Measurements from ENCODE around the gene GAGE13.
"Not testable (repeated sequence)": the region's sequence is repeated elsewhere in the genome, so short reads cannot be mapped to it uniquely, and the experiment has no call there.

The GAGE13 gene, protein sequence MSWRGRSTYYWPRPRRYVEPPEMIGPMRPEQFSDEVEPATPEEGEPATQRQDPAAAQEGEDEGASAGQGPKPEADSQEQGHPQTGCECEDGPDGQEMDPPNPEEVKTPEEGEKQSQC

DNA sequence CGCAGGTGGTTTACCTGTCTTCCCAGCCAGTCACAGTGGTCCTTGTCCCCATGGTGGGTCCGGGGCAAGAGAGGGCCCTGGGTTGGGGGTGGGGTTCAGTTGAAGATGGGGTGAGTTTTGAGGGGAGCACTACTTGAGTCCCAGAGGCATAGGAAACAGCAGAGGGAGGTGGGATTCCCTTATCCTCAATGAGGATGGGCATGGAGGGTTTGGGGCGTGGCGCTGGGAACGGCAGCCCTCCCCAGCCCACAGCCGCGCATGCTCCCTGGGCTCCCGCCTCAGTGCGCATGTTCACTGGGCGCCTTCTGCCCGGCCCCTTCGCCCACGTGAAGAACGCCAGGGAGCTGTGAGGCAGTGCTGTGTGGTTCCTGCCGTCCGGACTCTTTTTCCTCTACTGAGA, at the start of gene GAGE13:
Gene GAGE13, plus strand, starts transcription at position 301 of the 400 bp plus-strand sequence. CDS start 1,156 bp downstream, outside the sequence.
- not testable (repeated sequence) for DNase-seq

DNA sequence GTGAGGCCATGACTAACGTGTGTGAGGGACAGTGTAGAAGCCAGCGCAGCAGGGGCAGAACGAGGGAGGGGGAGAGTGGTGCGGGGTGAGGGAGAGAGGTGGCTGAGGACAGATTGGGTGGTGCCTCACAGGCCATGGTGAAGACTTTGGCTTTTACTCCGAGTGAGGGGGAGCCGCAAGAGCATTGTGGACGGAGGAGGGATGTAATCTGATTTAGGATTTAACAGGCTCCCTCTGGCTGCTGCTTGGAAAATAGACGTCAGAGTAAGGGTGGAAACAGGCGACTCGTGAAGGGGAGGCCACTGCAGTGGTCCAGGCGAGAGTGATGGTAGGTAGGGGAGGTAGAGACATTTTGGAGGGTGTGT, 48.8 kb upstream of the GAGE13 start:
- no peak for DNase-seq

DNA sequence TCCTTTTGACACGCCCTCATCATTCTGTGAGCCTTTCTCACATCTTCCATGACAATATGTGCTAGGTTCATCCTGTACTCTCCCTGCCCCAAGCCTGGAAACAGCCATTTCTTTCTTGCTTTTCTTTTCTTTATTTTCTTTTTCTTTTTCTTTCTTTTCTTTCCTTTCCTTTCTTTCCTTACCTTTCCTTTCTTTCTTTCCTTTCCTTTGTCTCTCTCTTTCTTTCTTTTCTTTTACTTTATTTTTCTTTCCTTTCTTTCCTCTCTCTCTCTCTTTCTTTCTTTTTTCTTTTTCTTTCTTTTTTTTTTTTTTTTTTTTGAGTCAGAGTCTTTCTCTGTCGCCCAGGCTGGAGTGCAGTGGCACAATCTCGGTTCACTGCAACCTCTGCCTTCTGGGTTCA, 47.2 kb upstream of the GAGE13 start:
- DNase-seq = no peak

DNA sequence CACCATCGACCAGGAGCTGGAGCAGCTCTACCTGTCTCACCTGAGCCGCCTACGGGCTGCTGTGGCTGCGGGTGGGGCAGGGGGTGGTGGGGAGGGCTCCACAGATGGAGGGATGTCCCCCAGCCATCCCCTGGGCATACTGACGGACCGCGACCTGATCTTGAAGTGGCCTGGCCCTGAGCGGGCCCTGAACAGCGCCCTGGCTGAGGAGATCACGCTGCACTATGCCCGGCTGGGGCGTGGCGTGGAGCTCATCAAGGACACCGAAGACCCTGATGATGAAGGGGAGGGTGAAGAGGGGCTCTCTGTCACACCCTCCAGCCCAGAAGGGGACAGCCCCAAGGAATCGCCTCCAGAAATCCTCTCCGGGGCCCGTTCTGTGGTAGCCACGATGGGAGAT, 45.2 kb upstream of the GAGE13 start:
- DNase-seq = no peak

DNA sequence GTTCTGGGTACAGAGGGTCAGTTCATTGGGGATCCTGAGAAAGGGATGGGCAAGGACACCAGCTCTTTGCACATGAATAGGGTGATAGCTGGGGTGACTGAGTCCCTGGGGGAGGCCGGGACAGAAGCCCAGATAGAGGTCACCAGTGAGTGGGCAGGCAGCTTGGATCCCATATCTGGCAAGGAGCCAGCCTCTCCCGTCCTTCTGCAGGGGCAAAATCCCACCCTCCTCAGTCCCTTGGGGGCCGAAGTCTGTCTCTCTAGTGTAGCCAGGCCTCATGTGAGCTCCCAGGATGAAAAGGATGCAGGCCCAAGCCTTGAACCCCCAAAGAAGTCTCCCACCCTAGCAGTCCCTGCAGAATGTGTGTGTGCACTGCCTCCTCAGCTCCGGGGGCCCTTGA, 44.8 kb upstream of the GAGE13 start:
- DNase-seq = no peak

DNA sequence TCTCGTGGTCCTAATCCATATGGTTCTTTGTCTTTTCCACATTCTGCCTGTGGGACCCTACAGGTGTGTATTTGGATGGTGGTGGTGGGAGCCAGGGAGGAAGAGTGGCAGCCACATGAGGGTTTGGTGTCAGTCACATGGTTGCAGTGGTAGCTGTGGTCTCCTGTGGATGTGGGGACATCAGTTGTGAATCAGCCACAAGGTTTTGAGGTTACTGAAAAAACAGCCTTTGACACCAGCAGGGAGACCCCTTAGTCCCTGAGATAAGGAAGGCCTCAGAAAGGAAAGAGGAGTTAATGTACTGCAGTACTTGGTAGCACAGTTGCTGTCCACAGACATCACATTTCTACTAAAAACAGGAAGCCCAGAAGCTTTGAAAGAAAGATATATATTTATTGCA, 43.7 kb upstream of the GAGE13 start:
- no peak for DNase-seq

DNA sequence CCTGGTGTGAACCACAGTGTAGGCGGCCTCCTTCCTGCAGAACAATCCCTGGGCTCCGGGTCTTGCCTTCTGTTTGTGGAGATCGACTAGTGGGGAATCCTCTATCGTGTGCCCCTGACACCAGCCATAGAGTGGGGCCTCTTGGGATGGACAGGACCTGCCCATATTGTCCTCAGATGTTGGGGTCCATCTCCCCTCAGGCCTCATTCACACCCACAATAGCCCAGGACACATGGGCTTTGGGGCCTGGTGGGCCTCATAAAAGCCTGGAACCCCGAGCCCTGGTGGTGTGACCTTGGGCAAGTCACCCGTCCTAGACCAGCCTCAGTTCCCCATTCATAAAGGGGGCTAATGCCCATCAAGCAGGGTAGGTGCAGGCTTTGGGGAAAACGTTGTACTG, 41.2 kb upstream of the GAGE13 start:
- DNase-seq = no peak

DNA sequence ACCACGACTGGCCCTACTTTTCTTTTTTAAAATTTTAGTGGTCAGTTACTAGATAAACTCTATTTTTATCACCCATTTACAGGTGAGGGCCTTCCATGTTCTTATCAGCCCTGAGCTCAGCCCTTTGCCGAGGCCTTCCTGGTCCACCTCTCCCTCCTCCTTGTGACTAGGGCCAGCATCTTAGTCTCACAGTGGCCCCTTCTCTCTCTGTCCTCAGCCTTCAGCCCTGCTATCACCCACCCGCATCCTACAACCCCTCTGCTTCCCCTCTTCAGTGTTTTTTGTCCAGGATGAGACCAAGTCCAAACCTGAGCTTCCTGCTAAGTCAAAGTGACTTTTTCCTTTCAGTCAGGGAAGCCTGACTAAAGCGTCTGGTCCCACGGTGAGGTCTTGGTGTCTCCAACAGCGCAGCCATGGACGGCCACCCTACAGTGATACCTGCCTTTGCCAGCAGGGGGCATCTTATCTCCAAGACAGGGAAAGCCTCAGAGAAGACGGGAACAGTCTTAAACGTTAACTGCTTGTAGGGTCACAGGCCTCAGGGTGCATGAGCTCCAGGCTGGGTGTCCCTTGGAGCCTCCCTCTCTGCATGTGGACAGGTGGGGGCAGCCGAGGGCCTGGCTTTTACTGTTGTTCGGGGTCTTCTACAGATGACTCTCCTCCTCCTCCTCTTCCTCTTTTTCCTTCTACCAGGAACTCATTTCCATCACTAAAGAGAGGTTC, 39.6 kb upstream of the GAGE13 start:
- peak; percentile 28 for DNase-seq

DNA sequence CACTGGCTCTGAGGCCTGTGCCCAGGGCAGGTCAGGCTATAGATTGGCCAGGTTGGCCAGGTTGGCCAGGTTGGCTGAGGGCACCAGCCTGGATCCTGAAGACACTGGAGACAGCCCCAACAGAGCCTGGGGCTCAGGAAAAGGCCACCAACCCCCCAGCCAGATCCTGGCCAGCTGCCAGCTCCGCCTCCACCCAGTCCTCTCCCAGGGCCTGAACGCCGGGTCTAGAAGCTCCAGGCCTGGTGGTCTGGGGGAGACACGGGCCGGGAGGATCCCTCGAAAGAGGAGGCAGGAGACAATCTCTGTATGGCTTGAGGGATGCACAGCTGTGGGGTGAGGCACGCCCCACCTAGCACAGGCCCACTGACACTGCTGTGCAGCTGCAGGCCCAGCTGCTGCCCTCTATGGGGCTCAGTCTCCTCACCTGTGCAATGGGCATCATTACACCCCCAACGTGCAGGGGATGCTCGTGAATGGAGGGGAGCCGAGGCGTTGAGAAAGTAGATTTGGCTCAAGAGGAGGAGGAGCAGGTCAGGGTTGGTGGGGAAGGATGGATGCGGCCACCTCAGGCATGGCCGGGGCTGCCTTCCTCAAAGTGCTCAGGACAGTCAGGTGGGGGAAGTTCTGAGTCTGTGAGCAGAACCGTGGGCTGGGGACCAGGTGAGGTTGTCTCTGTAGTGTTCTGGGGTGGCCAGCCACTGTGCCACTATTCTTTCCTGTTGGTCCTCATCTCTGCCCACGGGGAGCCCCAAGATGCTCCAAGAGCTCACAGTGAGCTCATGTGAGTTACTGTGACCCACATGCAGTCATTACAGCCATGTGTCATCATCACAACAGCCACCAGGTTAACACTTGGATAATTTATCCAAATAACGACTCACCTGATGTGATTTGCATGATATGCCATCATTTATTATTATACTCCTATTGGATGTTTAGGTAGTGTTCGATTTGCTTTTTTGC, 38.7 kb upstream of the GAGE13 start:
- no peak for DNase-seq

DNA sequence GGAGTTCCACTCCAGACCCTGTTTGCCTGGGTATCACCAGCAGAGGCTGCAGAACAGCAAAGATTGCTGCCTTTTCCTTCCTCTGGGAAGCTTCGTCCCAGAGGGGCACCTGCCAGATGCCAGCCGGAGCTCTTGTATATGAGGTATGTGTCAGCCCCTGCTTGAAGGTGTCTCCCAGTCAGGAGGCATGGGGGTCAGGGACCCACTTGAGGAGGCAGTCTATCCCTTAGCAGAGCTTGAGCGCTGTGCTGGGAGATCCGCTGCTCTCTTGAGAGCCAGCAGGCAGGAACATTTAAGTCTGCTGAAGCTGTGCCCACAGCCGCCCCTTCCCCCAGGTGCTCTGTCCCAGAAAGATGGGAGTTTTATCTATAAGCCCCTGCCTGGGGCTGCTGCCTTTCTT, 32.1 kb upstream of the GAGE13 start:
- DNase-seq = not testable (repeated sequence)

DNA sequence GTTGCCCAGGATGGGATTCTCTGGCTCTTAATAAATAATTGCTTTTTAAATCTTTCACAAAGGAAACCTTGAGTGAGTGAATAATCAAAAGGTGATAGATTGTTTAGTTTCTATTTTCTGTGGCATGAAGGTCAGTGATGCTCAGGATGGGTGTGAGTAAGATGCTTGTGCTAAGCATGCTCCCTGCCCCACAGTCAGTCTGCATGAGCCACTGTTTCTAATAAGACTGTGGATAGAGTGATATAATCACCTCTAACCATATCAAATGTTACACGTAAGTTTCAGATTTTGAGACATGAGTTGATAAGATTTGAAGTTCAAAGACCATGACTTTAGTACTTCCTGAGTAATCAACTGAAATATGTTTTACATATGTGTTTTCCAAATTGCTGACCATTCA, 30.7 kb upstream of the GAGE13 start:
- DNase-seq = no peak

DNA sequence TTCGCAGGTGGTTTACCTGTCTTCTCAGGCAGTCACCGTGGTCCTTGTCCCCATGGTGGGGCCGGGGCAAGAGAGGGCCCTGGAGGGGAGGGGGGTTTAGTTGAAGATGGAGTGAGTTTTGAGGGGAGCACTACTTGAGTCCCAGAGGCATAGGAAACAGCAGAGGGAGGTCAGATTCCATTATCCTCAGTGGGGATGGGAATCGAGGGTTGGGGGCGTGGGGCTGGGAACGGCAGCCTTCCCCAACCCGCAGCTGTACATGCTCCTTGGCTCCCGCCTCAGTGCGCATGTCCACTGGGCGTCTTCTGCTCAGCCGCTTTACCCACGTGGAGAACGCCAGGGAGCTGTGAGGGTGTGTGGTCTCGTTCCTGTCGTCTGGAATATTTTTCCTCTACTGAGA, 28.0 kb upstream of the GAGE13 start, which contains the start of gene GAGE10:
Gene GAGE10, plus strand, starts transcription at position 301 of the 400 bp plus-strand sequence. CDS start 1,214 bp downstream, outside the sequence.
- no peak for DNase-seq

DNA sequence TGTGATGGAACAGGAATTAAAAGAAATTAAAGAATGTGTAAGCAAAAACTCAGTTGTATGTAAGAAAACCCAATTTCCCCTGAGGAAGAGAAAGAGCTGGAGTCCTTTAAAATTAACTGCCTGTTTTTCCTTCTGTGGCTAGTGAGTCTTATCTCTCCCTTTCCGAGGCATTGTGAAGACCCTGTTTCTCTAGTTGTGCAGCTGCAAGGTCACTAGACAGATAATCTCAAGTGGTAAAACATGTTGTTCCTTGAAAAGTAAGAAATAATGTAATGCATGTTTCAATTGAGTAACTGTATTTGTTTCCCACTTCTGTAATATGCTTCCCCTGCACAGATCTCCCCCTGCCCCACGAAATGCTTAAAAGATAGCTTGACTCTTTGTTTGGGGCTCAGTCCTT, 23.6 kb upstream of the GAGE13 start:
- DNase-seq = not testable (repeated sequence)

DNA sequence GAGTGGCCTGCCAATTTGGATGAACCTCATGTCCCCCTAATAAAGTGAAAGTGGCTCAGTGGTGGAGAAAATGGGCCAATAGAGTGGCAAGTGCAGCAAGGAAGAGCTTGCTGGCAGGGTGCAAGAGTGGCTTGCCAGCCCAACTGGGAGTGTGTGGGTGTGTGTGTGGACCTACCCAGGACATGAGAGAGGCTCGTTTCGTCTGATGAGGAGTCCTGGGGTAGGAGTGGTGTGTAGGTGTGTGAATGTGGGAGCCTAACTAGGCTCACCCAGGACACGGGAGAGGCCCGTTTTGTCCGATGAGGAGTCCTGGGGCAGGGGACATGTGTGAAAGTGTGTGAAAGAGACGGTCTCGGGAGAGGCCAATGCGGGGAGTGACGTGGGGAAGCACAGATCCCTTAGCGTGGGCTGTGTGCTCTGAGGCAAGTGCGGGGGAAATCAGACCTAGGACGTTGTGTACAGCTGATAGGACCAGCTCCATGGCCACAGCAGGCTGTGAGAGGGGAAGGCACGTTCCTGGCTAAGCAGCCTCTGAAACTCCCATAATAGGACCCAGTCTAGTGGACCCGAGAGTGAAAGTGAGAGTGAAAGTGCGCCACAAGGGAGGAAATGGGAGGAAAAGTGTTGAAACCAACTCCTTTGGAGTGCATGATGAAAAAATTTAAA, 22.6 kb upstream of the GAGE13 start:
- DNase-seq = no peak

DNA sequence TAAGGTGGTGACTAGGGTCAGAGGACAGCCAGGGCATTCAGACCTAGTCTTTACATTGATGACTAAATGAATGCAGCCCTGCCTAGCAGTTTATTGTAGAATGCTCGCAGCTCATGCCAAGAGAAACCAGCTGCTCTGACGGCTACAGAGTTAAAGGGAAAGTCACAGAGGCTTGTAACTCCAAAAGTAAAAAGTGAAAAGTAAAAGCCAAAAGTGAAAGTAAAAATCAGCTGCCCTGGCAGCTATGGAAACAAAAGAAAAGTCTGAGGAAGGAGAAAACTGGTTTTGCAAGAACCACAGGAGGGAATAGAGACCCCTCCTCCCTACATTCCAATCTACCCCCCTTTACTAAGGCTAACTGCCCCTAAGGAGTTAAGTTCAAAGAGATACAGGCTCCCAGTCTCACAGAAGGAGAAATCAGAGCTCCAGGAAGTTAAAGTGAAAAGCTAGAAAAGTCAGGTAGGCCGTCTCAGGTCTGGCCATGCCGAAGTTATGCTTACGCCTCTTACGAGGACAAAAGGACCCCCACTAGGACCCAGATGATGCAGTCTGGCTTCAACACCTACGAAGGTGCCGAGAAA, 21.9 kb upstream of the GAGE13 start:
- no peak for DNase-seq

DNA sequence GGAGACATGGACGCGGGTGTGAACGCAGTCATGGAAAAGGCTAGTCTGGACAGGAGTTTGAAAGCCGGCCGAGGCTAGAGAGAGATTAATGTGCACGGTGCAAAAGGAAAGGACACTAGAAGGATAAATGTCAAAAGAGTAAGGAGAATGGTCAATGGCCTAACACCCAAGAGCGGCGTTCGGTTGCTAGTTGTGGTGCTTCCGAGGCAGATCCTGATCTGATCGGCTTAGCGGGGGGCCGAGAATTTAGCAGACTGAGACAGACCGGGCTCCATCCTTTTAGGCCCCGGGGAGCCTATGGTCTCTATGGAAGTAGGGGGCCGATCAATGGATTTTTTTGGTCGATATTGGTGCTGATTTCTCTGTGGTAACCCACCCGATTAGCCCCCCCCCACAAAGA, 21.0 kb upstream of the GAGE13 start:
- no peak for DNase-seq

DNA sequence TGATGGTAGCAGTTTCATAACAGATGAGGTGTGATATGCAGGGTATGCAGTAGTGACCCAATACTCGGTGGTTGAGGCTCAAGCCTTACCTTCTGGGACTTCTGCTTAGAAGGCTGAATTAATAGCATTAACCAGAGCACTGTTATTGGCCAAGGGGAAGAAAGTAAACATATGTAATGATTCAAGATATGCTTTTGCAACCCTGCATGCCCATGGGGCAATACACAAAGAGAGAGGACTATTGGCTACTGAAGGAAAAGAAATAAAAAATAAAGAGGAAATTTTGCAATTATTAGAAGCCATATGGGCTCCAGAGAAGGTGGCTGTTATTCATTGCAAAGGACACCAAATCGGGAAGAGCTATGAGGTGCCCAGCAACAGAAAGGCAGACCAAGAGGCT, 19.2 kb upstream of the GAGE13 start:
- DNase-seq = no peak

DNA sequence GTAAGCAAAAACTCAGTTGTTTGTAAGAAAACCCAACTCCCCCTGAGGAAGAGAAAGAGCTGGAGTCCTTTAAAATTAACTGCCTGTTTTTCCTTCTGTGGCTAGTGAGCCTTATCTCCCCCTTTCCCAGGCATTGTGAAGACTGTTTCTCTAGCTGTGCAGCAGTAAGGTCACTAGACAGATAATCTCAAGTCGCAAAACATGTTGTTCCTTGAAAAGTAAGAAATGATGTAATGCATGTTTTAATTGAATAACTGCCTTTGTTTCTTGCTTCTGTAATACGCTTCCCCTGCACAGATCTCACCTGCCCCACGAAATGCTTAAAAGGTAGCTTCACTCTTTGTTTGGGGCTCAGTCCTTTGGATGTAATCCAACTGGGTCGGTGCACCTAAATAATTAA, 15.3 kb upstream of the GAGE13 start:
- no peak for DNase-seq

DNA sequence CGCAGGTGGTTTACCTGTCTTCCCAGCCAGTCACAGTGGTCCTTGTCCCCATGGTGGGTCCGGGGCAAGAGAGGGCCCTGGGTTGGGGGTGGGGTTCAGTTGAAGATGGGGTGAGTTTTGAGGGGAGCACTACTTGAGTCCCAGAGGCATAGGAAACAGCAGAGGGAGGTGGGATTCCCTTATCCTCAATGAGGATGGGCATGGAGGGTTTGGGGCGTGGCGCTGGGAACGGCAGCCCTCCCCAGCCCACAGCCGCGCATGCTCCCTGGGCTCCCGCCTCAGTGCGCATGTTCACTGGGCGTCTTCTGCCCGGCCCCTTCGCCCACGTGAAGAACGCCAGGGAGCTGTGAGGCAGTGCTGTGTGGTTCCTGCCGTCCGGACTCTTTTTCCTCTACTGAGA, 9.6 kb upstream of the GAGE13 start, which contains the start of gene GAGE12J:
Gene GAGE12J, plus strand, starts transcription at position 301 of the 400 bp plus-strand sequence. CDS start 1,157 bp downstream, outside the sequence.
- DNase-seq = not testable (repeated sequence)

DNA sequence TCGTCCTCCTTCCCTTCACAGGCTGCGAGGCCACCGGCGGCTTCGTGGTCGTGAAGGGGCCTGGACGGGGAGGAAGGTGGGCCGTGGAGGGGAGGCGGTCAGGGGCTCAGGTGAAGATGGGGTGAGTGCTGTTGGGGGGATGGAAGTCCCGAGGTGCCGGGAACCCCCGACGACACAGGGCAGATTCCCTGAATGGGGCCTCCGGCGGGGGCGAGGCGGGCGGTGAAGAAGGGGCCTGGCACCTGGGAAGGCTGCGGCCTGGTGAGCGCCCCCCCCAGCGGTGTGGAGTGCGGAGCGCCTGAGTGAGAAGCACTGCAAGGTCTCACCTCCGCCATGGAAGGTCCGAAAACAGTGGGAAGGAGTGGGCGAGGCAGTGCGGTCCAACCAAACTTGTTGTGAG, 9.1 kb upstream of the GAGE13 start:
- not testable (repeated sequence) for DNase-seq

DNA sequence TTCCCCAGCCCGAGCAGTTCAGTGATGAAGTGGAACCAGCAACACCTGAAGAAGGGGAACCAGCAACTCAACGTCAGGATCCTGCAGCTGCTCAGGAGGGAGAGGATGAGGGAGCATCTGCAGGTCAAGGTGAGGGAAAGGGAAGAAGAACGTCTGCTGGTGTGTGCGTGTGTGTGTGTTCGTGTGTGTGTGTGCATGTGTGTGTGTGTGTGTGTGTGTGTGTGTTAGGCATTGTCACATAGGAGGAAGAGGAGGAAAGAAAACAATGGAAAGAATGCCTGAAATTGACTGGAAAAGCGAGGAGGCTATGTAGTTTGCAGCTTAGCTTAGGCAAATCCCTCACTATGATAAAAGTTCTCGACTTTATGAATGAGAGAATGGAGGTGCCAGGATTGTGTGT, 7.6 kb upstream of the GAGE13 start:
- not testable (repeated sequence) for DNase-seq

DNA sequence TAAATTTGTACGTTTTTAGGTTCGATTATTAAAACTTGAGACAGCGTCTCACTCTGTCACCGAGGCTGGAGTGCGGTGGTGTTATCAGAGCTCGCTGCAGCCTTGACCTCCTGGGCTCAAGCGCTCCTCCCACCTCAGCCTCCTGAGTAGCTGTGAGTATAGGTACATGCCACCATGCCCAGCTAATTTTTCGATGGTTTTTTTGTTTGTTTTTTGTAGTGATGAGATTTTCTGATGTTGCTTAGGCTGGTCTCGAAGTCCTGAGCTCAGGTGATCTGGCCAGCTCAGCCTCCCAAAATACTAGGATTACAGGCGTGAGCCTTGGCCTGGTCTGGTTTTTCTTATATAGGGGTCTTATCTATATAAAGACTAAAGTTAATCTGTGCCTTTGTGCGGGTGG, 961 bp upstream of the GAGE13 start:
- not testable (repeated sequence) for DNase-seq

DNA sequence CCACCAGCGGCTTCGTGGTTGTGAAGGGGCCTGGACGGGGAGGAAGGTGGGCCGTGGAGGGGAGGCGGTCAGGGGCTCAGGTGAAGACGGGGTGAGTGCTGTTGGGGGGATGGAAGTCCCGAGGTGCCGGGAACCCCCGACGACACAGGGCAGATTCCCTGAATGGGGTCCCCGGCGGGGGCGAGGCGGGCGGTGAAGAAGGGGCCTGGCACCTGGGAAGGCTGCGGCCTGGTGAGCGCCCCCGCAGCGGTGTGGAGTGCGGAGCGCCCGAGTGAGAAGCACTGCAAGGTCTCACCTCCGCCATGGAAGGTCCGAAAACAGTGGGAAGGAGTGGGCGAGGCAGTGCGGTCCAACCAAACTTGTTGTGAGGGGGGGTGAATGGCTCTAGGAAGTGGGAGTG, 459 bp downstream of the GAGE13 start:
- not testable (repeated sequence) for DNase-seq

Data from NCI-H2107 (cell line).